ENCODE results near the gene IP6K2.

The IP6K2 gene

GRCh38 chr3:48688032-48688736 lies 28.8 kb downstream of the IP6K2 start:
- no peak for DNase-seq

GRCh38 chr3:48687220-48687678 lies 29.8 kb downstream of the IP6K2 start:
- no peak for DNase-seq

GRCh38 chr3:48686538-48687219 lies 30.3 kb downstream of the IP6K2 start:
- DNase-seq = no peak

GRCh38 chr3:48685603-48686511 lies 31.2 kb downstream of the IP6K2 start, which contains the start of gene NCKIPSD:
NCKIPSD (minus strand) TSS chr3:48685915; CDS start chr3:48685807, 108 bp downstream.
- peak; percentile 95 for DNase-seq

- no peak for DNase-seq
Measured at GRCh38 chr3:48685293-48685602, 31.8 kb downstream of the IP6K2 start.

- DNase-seq = no peak
Measured at GRCh38 chr3:48684480-48685143, 32.4 kb downstream of the IP6K2 start.

GRCh38 chr3:48684054-48684349 lies 33.0 kb downstream of the IP6K2 start:
- no peak for DNase-seq

- DNase-seq = no peak
Measured at GRCh38 chr3:48682786-48683185, 34.2 kb downstream of the IP6K2 start.

- no peak for DNase-seq
Measured at GRCh38 chr3:48681974-48682610, 34.9 kb downstream of the IP6K2 start.

- no peak for DNase-seq
Measured at GRCh38 chr3:48681541-48681880, 35.5 kb downstream of the IP6K2 start.

- no peak for DNase-seq
Measured at GRCh38 chr3:48680811-48681540, 36.0 kb downstream of the IP6K2 start.

GRCh38 chr3:48679411-48680391 lies 37.3 kb downstream of the IP6K2 start:
- no peak for DNase-seq

GRCh38 chr3:48678566-48679380 lies 38.2 kb downstream of the IP6K2 start:
- no peak for DNase-seq

GRCh38 chr3:48678056-48678455 lies 39.0 kb downstream of the IP6K2 start:
- DNase-seq = no peak

GRCh38 chr3:48674505-48674904 lies 42.5 kb downstream of the IP6K2 start:
- no peak for DNase-seq

GRCh38 chr3:48672522-48672921 lies 44.5 kb downstream of the IP6K2 start:
- no peak for DNase-seq

- no peak for DNase-seq
Measured at GRCh38 chr3:48664929-48665328, 52.1 kb downstream of the IP6K2 start.

GRCh38 chr3:48664313-48664644 lies 52.7 kb downstream of the IP6K2 start:
- DNase-seq = no peak

GRCh38 chr3:48663489-48664312 lies 53.3 kb downstream of the IP6K2 start:
- peak; percentile 96 for DNase-seq

Data from stimulated activated CD8-positive, alpha-beta memory T cell treated with anti-CD3 and anti-CD28 coated beads, Interleukin-4, amount 100 ng/mL, for 48 hours (primary cell).